BJ (cell line): ENCODE measurements around the gene NUBPL. TPM values are rescaled to one million over a fixed set of nuclear protein-coding genes. Genes with fewer than 3 reads are reported as not detected.

ENCODE experiments used
- CTCF ChIA-PET: fragments of 350-600 bp; formaldehyde crosslinking; extraction: SDS; loops from one replicate; lab custom pipeline; 2021; ENCODE audit warnings: antibody characterized with exemption, inconsistent platforms; lab: Yijun Ruan, JAX
- POLR2A ChIA-PET: fragments of 300-600 bp; sonication (Branson Sonifier 250); formaldehyde crosslinking; extraction: SDS; loops from one replicate; lab custom pipeline; 2021; ENCODE audit warnings: antibody characterized with exemption; lab: Charles Lee
- DNase-seq: peaks from one replicate; pipeline ENCODE4 v3.0.0-alpha.2; 2011; ENCODE audit warnings: low read depth
- H3K27me3 ChIP-seq: 2 replicates; pipeline ENCODE4 v1.6.0; 2011; ENCODE audit warnings: low read length; ENCODE audit not compliant: control insufficient read depth, insufficient read depth
- H3K36me3 ChIP-seq: 2 replicates; pipeline ENCODE4 v1.5.1; 2011; ENCODE audit warnings: low read length; ENCODE audit not compliant: control insufficient read depth, insufficient read depth
- H3K4me3 ChIP-seq: 2 replicates; pipeline ENCODE4 v1.5.1; 2011; ENCODE audit warnings: low read depth, mild to moderate bottlenecking, control low read depth, low read length
- polyA plus RNA-seq: library from polyadenylated mRNA; depleted of rRNA; stranded (reverse); fragments of >200 nt; gene quantifications from 2 replicates; pipeline ENCODE4 v1.2.3, GENCODE V29; 2011
- TF ChIP-seq, protein P1 (sequence below): IDR thresholded peaks from 2 replicates; pipeline ENCODE4 v1.5.1; 2011; ENCODE audit warnings: low read depth, mild to moderate bottlenecking, control low read depth, inconsistent platforms, low read length, moderate library complexity; ENCODE audit not compliant: insufficient read depth

Gene NUBPL
- polyA plus RNA-seq, 1 experiment, result 3.3 TPM

- Histone ChIP-seq H3K36me3 (no peaks in the 10 kb centered on the region), H3K4me3 (no peak overlapping the region), H3K27me3 (no peaks in the 10 kb centered on the region)
- ChIA-PET CTCF (no interaction called here), POLR2A (no interaction called here)
- TF ChIP-seq, protein P1, sequence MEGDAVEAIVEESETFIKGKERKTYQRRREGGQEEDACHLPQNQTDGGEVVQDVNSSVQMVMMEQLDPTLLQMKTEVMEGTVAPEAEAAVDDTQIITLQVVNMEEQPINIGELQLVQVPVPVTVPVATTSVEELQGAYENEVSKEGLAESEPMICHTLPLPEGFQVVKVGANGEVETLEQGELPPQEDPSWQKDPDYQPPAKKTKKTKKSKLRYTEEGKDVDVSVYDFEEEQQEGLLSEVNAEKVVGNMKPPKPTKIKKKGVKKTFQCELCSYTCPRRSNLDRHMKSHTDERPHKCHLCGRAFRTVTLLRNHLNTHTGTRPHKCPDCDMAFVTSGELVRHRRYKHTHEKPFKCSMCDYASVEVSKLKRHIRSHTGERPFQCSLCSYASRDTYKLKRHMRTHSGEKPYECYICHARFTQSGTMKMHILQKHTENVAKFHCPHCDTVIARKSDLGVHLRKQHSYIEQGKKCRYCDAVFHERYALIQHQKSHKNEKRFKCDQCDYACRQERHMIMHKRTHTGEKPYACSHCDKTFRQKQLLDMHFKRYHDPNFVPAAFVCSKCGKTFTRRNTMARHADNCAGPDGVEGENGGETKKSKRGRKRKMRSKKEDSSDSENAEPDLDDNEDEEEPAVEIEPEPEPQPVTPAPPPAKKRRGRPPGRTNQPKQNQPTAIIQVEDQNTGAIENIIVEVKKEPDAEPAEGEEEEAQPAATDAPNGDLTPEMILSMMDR, result no peak
- DNase-seq, result no peak
These were observed 11.4 kb upstream of the NUBPL start for GRCh38 chr14:31549817-31550216.

GRCh38 chr14:31550589-31550988 lies 10.6 kb upstream of the NUBPL start:
- CTCF ChIA-PET, result no interaction called here
- DNase-seq, result no peak
- POLR2A ChIA-PET, result no interaction called here
- Histone ChIP-seq H3K36me3 (no peaks in the 10 kb centered on the region), H3K4me3 (no peak overlapping the region), H3K27me3 (no peaks in the 10 kb centered on the region)
- TF ChIP-seq, protein P1, result no peak

- ChIA-PET CTCF (no interaction called here), POLR2A (no interaction called here)
- H3K36me3 ChIP-seq, result no peaks in the 10 kb centered on the region
- no peaks in the 10 kb centered on the region; the same call in 1 of the 2 replicates for H3K27me3 ChIP-seq
- DNase-seq, result no peak
- TF ChIP-seq, protein P1, result no peak
- H3K4me3 ChIP-seq, result no peak overlapping the region
These were observed 5.0 kb upstream of the NUBPL start for GRCh38 chr14:31556191-31556590.

DNA sequence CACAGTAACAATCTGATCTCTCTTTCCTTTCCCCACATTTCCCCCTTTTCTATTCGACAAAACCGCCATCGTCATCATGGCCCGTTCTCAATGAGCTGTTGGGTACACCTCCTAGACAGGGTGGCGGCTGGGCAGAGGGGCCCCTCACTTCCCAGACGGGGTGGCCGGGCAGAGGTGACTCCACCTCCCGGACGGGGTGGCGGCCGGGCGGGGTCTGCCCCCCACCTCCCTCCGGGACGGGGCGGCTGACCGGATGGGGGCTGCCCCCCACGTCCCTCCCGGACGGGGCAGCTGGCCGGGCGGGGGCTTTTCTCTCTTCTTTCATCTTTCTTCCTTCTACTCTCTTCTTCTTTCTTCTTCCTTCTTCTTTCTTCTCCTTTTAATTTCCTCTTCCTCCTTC lies 1.3 kb upstream of the NUBPL start:
- POLR2A ChIA-PET, result no interaction called here
- Histone ChIP-seq H3K36me3 (no peaks in the 10 kb centered on the region), H3K27me3 (no peaks in the 10 kb centered on the region; the same call in 1 of the 2 replicates), H3K4me3 (no peak overlapping the region)
- CTCF ChIA-PET, result no interaction called here
- TF ChIP-seq, protein P1, result no peak
- DNase-seq, result no peak

DNA sequence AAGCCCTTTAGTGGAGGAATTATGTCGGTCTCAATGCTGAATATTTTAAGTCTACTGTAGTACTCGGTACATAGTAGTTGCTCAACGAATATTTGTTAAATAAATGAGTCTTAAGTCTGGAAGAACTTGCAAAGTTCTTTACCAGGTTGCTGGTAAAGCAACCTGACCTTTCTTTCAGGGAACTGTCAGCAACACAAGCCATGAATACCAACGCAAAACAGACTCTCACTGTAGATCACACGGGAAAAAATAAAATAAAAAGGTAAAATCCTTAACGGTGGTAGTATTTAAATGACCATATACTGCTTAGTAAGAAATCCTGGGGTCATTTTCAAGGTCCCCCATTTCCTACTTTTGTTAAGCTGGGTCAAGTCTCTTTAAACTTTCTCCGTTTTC lies 447 bp upstream of the NUBPL start:
- ChIA-PET POLR2A (no interaction called here), CTCF (no interaction called here)
- no peaks in the 10 kb centered on the region; the same call in 1 of the 2 replicates for H3K27me3 ChIP-seq
- no peaks in the 10 kb centered on the region for H3K36me3 ChIP-seq
- H3K4me3 ChIP-seq, result peak overlapping the region; percentile 88
- DNase-seq, result no peak
- TF ChIP-seq, protein P1, result no peak
